ENCODE measurements around the gene TMPRSS7.

- TF ChIP-seq CTCF (IDR thresholded peaks at IDR 0.05), result no peak
- no peak for TF ChIP-seq POLR2A (IDR thresholded peaks at IDR 0.05)
These were observed 2.3 kb upstream of the TMPRSS7 start for GRCh38 chr3:112032098-112032731.

Data from Peyer's patch (tissue), 4 donors.